ENCODE data around the gene SPECC1L. TPM values are rescaled to one million over a fixed set of nuclear protein-coding genes. Genes with fewer than 3 reads are reported as not detected.
"Not testable (repeated sequence)": the region's sequence is repeated elsewhere in the genome, so short reads cannot be mapped to it uniquely, and the experiment has no call there.

Gene SPECC1L
- total and polyA plus RNA-seq, 5 donors from 2014 or later, result 4.1 to 39.6 (median 5.8) TPM

- not testable (repeated sequence) for ATAC-seq (ENCODE audit: low read depth in 2 of 2); H3K4me1 Mint-ChIP-seq; H3K27me3 ChIP-seq (ENCODE audit: control insufficient read depth, insufficient read depth, low read length); H3K9me3 ChIP-seq (ENCODE audit: control insufficient read depth in 2 of 2, low read length in 2 of 2); H3K4me1 ChIP-seq (ENCODE audit: control insufficient read depth, insufficient read depth, low read length, poor library complexity, severe bottlenecking); H3K27ac ChIP-seq (ENCODE audit: insufficient read depth, low read length, poor library complexity, severe bottlenecking); H3K4me3 ChIP-seq (ENCODE audit: low read depth, low read length); H3K4me3 Mint-ChIP-seq; H3K9me3 Mint-ChIP-seq; H3K27me3 Mint-ChIP-seq; DNase-seq; H3K36me3 Mint-ChIP-seq; H3K36me3 ChIP-seq (ENCODE audit: control insufficient read depth, insufficient read depth, low read length); H3K27ac Mint-ChIP-seq
Observed at GRCh38 chr22:24263479-24263878, 7.2 kb upstream of the SPECC1L start.

GRCh38 chr22:24264329-24264896 is 6.2 kb upstream of the SPECC1L start:
- not testable (repeated sequence) for H3K4me3 Mint-ChIP-seq; H3K27ac ChIP-seq (ENCODE audit: insufficient read depth, low read length, poor library complexity, severe bottlenecking); H3K4me3 ChIP-seq (ENCODE audit: low read depth, low read length); H3K27me3 ChIP-seq (ENCODE audit: control insufficient read depth, insufficient read depth, low read length); H3K4me1 ChIP-seq (ENCODE audit: control insufficient read depth, insufficient read depth, low read length, poor library complexity, severe bottlenecking); H3K9me3 ChIP-seq (ENCODE audit: control insufficient read depth in 2 of 2, low read length in 2 of 2); H3K27me3 Mint-ChIP-seq; H3K36me3 Mint-ChIP-seq; H3K4me1 Mint-ChIP-seq; H3K27ac Mint-ChIP-seq; H3K36me3 ChIP-seq (ENCODE audit: control insufficient read depth, insufficient read depth, low read length); DNase-seq; ATAC-seq (ENCODE audit: low read depth in 2 of 2); H3K9me3 Mint-ChIP-seq

- Mint-ChIP-seq H3K27me3 (no peaks in the 10 kb centered on the region), H3K4me3 (no peak overlapping the region), H3K36me3 (no peaks in the 10 kb centered on the region), H3K27ac (no peak overlapping the region), H3K9me3 (no peaks in the 10 kb centered on the region), H3K4me1 (no peaks in the 10 kb centered on the region)
- Histone ChIP-seq H3K4me3 (ENCODE audit: low read depth, low read length) (no peak overlapping the region), H3K27me3 (ENCODE audit: control insufficient read depth, insufficient read depth, low read length) (no peaks in the 10 kb centered on the region), H3K9me3 (ENCODE audit: control insufficient read depth in 2 of 2, low read length in 2 of 2) (no peaks in the 10 kb centered on the region), H3K4me1 (ENCODE audit: control insufficient read depth, insufficient read depth, low read length, poor library complexity, severe bottlenecking) (no peaks in the 10 kb centered on the region), H3K27ac (ENCODE audit: insufficient read depth, low read length, poor library complexity, severe bottlenecking) (no peak overlapping the region), H3K36me3 (ENCODE audit: control insufficient read depth, insufficient read depth, low read length) (no peaks in the 10 kb centered on the region)
- no peak for ATAC-seq (ENCODE audit: low read depth in 2 of 2)
- DNase-seq, result no peak
Observed at GRCh38 chr22:24265734-24266133, 4.9 kb upstream of the SPECC1L start.

- H3K27ac ChIP-seq (ENCODE audit: insufficient read depth, low read length, poor library complexity, severe bottlenecking); H3K9me3 ChIP-seq (ENCODE audit: control insufficient read depth in 2 of 2, low read length in 2 of 2); H3K36me3 Mint-ChIP-seq; H3K27ac Mint-ChIP-seq; H3K27me3 ChIP-seq (ENCODE audit: control insufficient read depth, insufficient read depth, low read length); H3K4me1 Mint-ChIP-seq; H3K9me3 Mint-ChIP-seq; H3K4me1 ChIP-seq (ENCODE audit: control insufficient read depth, insufficient read depth, low read length, poor library complexity, severe bottlenecking); ATAC-seq (ENCODE audit: low read depth in 2 of 2); H3K27me3 Mint-ChIP-seq; H3K36me3 ChIP-seq (ENCODE audit: control insufficient read depth, insufficient read depth, low read length); DNase-seq; H3K4me3 ChIP-seq (ENCODE audit: low read depth, low read length): not testable (repeated sequence)
- H3K4me3 Mint-ChIP-seq, result peak overlapping the region in 1 of 4 donors; percentile 27
Observed at GRCh38 chr22:24266495-24266894, 4.1 kb upstream of the SPECC1L start.

- H3K36me3 ChIP-seq (ENCODE audit: control insufficient read depth, insufficient read depth, low read length), result no peaks in the 10 kb centered on the region
- Mint-ChIP-seq H3K27me3 (no peaks in the 10 kb centered on the region), H3K4me3 (peak overlapping the region; percentile 85 to 97 (median 89)), H3K9me3 (peaks cover 0 to 1% (median 0%) of the 10 kb centered on the region in 7 donors), H3K36me3 (no peaks in the 10 kb centered on the region), H3K27ac (peak overlapping the region; percentile 15 to 86 (median 69)), H3K4me1 (peaks cover 11 to 40% (median 22%) of the 10 kb centered on the region in 4 donors)
- peak overlapping the region; percentile 74 for H3K27ac ChIP-seq (ENCODE audit: insufficient read depth, low read length, poor library complexity, severe bottlenecking)
- H3K4me3 ChIP-seq (ENCODE audit: low read depth, low read length), result peak overlapping the region; percentile 81
- H3K27me3 ChIP-seq (ENCODE audit: control insufficient read depth, insufficient read depth, low read length), result no peaks in the 10 kb centered on the region
- H3K9me3 ChIP-seq (ENCODE audit: control insufficient read depth in 2 of 2, low read length in 2 of 2), result no peaks in the 10 kb centered on the region
- H3K4me1 ChIP-seq (ENCODE audit: control insufficient read depth, insufficient read depth, low read length, poor library complexity, severe bottlenecking), result peaks cover 19% of the 10 kb centered on the region
- no peak for ATAC-seq (ENCODE audit: low read depth in 2 of 2)
- no peak for DNase-seq
Observed at GRCh38 chr22:24271386-24271854, 789 bp downstream of the SPECC1L start.

- Mint-ChIP-seq H3K4me3 (peak overlapping the region; percentile 39 to 90 (median 70)), H3K4me1 (peaks cover 22 to 44% (median 24%) of the 10 kb centered on the region in 4 donors)
- H3K27ac Mint-ChIP-seq; ATAC-seq (ENCODE audit: low read depth in 2 of 2); H3K36me3 ChIP-seq (ENCODE audit: control insufficient read depth, insufficient read depth, low read length); H3K36me3 Mint-ChIP-seq; H3K9me3 Mint-ChIP-seq; H3K9me3 ChIP-seq (ENCODE audit: control insufficient read depth in 2 of 2, low read length in 2 of 2); H3K27me3 Mint-ChIP-seq; H3K27me3 ChIP-seq (ENCODE audit: control insufficient read depth, insufficient read depth, low read length); H3K27ac ChIP-seq (ENCODE audit: insufficient read depth, low read length, poor library complexity, severe bottlenecking): not testable (repeated sequence)
- DNase-seq, result peak in 1 of 3 donors; percentile 10
- Histone ChIP-seq H3K4me1 (ENCODE audit: control insufficient read depth, insufficient read depth, low read length, poor library complexity, severe bottlenecking) (peaks cover 19% of the 10 kb centered on the region), H3K4me3 (ENCODE audit: low read depth, low read length) (peak overlapping the region; percentile 35)
Observed at GRCh38 chr22:24273031-24273430, 2.4 kb downstream of the SPECC1L start.

- H3K36me3 Mint-ChIP-seq; DNase-seq; H3K27me3 Mint-ChIP-seq; H3K36me3 ChIP-seq (ENCODE audit: control insufficient read depth, insufficient read depth, low read length); H3K27ac Mint-ChIP-seq; H3K9me3 ChIP-seq (ENCODE audit: control insufficient read depth in 2 of 2, low read length in 2 of 2); H3K9me3 Mint-ChIP-seq; H3K27ac ChIP-seq (ENCODE audit: insufficient read depth, low read length, poor library complexity, severe bottlenecking); H3K4me3 ChIP-seq (ENCODE audit: low read depth, low read length); H3K27me3 ChIP-seq (ENCODE audit: control insufficient read depth, insufficient read depth, low read length); ATAC-seq (ENCODE audit: low read depth in 2 of 2): not testable (repeated sequence)
- Mint-ChIP-seq H3K4me3 (peak overlapping the region in 1 of 4 donors; percentile 15), H3K4me1 (peaks cover 22 to 46% (median 24%) of the 10 kb centered on the region in 4 donors)
- H3K4me1 ChIP-seq (ENCODE audit: control insufficient read depth, insufficient read depth, low read length, poor library complexity, severe bottlenecking), result peaks cover 19% of the 10 kb centered on the region
Observed at GRCh38 chr22:24273906-24274305, 3.3 kb downstream of the SPECC1L start.

GRCh38 chr22:24274696-24275405 is 4.2 kb downstream of the SPECC1L start:
- H3K27ac Mint-ChIP-seq, result peak overlapping the region in 2 of 3 donors; percentile 48 to 67
- not testable (repeated sequence) for H3K36me3 Mint-ChIP-seq; H3K9me3 ChIP-seq (ENCODE audit: control insufficient read depth in 2 of 2, low read length in 2 of 2); H3K27me3 Mint-ChIP-seq; H3K4me3 ChIP-seq (ENCODE audit: low read depth, low read length); H3K36me3 ChIP-seq (ENCODE audit: control insufficient read depth, insufficient read depth, low read length); ATAC-seq (ENCODE audit: low read depth in 2 of 2); H3K27ac ChIP-seq (ENCODE audit: insufficient read depth, low read length, poor library complexity, severe bottlenecking); H3K9me3 Mint-ChIP-seq; DNase-seq; H3K27me3 ChIP-seq (ENCODE audit: control insufficient read depth, insufficient read depth, low read length)
- peak overlapping the region in 3 of 4 donors; percentile 15 to 48 (median 44) for H3K4me3 Mint-ChIP-seq
- peaks cover 22 to 52% (median 24%) of the 10 kb centered on the region in 4 donors for H3K4me1 Mint-ChIP-seq
- H3K4me1 ChIP-seq (ENCODE audit: control insufficient read depth, insufficient read depth, low read length, poor library complexity, severe bottlenecking), result peaks cover 19% of the 10 kb centered on the region
